NCI-H1105 (cell line): ENCODE results near the gene FATE1.
"Not testable (repeated sequence)": the region's sequence is repeated elsewhere in the genome, so short reads cannot be mapped to it uniquely, and the experiment has no call there.

Experiments
- DNase-seq: peaks from one replicate; lab custom pipeline; 2025; lab: John Stamatoyannopoulos, UW

FATE1 gene

GRCh38 chrX:151715752-151716151 lies at the start of gene FATE1:
FATE1 (plus strand) TSS chrX:151716035; CDS start chrX:151716120, 85 bp downstream.
- no peak for DNase-seq

- DNase-seq = no peak
Measured at GRCh38 chrX:151675121-151675746, 40.6 kb upstream of the FATE1 start.

GRCh38 chrX:151676196-151676595 lies 39.6 kb upstream of the FATE1 start:
- no peak for DNase-seq

- no peak for DNase-seq
Measured at GRCh38 chrX:151679798-151680402, 35.9 kb upstream of the FATE1 start.

- peak; percentile 44 for DNase-seq
Measured at GRCh38 chrX:151680805-151681204, 35.0 kb upstream of the FATE1 start.

GRCh38 chrX:151687635-151688034 lies 28.2 kb upstream of the FATE1 start:
- no peak for DNase-seq

- DNase-seq = no peak
Measured at GRCh38 chrX:151688695-151689094, 27.1 kb upstream of the FATE1 start.

- DNase-seq = no peak
Measured at GRCh38 chrX:151692825-151693224, 23.0 kb upstream of the FATE1 start.

- DNase-seq = no peak
Measured at GRCh38 chrX:151694121-151694520, 21.7 kb upstream of the FATE1 start.

GRCh38 chrX:151694661-151695582 lies 20.9 kb upstream of the FATE1 start, which contains the start of gene PRRG3:
PRRG3 (plus strand) TSS chrX:151695458; CDS start chrX:151698815, 3,357 bp downstream.
- DNase-seq = no peak

- no peak for DNase-seq
Measured at GRCh38 chrX:151695583-151696340, 20.1 kb upstream of the FATE1 start.

- not testable (repeated sequence) for DNase-seq
Measured at GRCh38 chrX:151697082-151697481, 18.8 kb upstream of the FATE1 start.

GRCh38 chrX:151697522-151697921 lies 18.3 kb upstream of the FATE1 start:
- no peak for DNase-seq

- no peak for DNase-seq
Measured at GRCh38 chrX:151698485-151698884, 17.4 kb upstream of the FATE1 start.

GRCh38 chrX:151699746-151700145 lies 16.1 kb upstream of the FATE1 start:
- DNase-seq = no peak

GRCh38 chrX:151700581-151700980 lies 15.3 kb upstream of the FATE1 start:
- no peak for DNase-seq

GRCh38 chrX:151701071-151701470 lies 14.8 kb upstream of the FATE1 start:
- DNase-seq = no peak

- DNase-seq = no peak
Measured at GRCh38 chrX:151701531-151701930, 14.3 kb upstream of the FATE1 start.

- DNase-seq = no peak
Measured at GRCh38 chrX:151702026-151702714, 13.7 kb upstream of the FATE1 start.

GRCh38 chrX:151702741-151703340 lies 13.0 kb upstream of the FATE1 start:
- no peak for DNase-seq

GRCh38 chrX:151703487-151703886 lies 12.3 kb upstream of the FATE1 start:
- peak; percentile 83 for DNase-seq
